Testis (tissue), 3 donors: ENCODE data around the gene METTL4. TPM values are rescaled to one million over a fixed set of nuclear protein-coding genes. Genes with fewer than 3 reads are reported as not detected.

ENCODE experiments used
- DNase-seq: peaks from one replicate; pipeline ENCODE4 v3.0.0-alpha.2; 2019
- H3K27ac ChIP-seq, 2 donors: fragments of 200-600 bp; sonication (generic); one replicate each; pipeline ENCODE4 v1.5.1; 2019
- H3K27me3 ChIP-seq: fragments of 200-600 bp; sonication (generic); one replicate; pipeline ENCODE4 v1.5.1; 2019
- H3K36me3 ChIP-seq: fragments of 200-600 bp; sonication (generic); one replicate; pipeline ENCODE4 v1.5.1; 2017; ENCODE audit warnings: low read depth; ENCODE audit errors: missing control alignments
- H3K4me1 ChIP-seq: fragments of 200-600 bp; sonication (generic); one replicate; pipeline ENCODE4 v1.5.1; 2019
- H3K4me3 ChIP-seq, 2 donors: fragments of 200-600 bp; sonication (generic); one replicate each; pipeline ENCODE4 v1.5.1; 2017 to 2019
- H3K9me3 ChIP-seq: fragments of 200-600 bp; sonication (generic); one replicate; pipeline ENCODE4 v1.5.1; 2017
- CTCF ChIP-seq, 3 experiments: fragments of 450-650 bp in 2 of 3; fragments of 200-600 bp in 1 of 3; sonication (generic) in 1 of 3; IDR thresholded peaks; one replicate each; pipeline ENCODE4 v1.5.1; 2016 to 2019; ENCODE audit warnings: antibody characterized with exemption in 3 of 3, mild to moderate bottlenecking in 2 of 3, moderate library complexity in 1 of 3
- POLR2A ChIP-seq: fragments of 450-650 bp; IDR thresholded peaks from one replicate; pipeline ENCODE4 v1.6.1; 2017; ENCODE audit warnings: antibody characterized with exemption, mild to moderate bottlenecking, moderate library complexity
- WGBS, 2 donors: methylation state at CpG; one replicate each; pipeline ENCODE4 v1.1.5; 2018; 5-methylcytosine and 5-hydroxymethylcytosine counted together
- intact Hi-C: fragments of 100-400 bp; cut with DNase I; formaldehyde crosslinking; loops from one replicate; pipeline ENCODE4 v1.15.1; 2023; ENCODE audit warnings: low total_unique reads
- polyA plus RNA-seq: library from polyadenylated mRNA; stranded (reverse); fragments of 350-450 nt; fragmentation: Illumina TruSeq; extraction: RNeasy Lipid Tissue Mini Kit (QIAGEN cat#74804); gene quantifications from one replicate; pipeline ENCODE4 v1.2.3, GENCODE V29; 2014; ENCODE audit warnings: low read depth, low replicate concordance; ENCODE audit not compliant: insufficient read depth
- small RNA-seq, 2 donors: library from RNA; depleted of rRNA; stranded (forward); fragments of <200 nt; gene quantifications; one replicate each; pipeline ENCODE3, GENCODE V24; 2016
- total RNA-seq, 2 donors: library from RNA; depleted of rRNA; stranded (reverse); fragments of >200 nt; gene quantifications; one replicate each; pipeline ENCODE4 v1.2.3, GENCODE V29; 2016

The METTL4 gene
- total and polyA plus RNA-seq, 3 donors from 2014 or later, result 11.3 to 12.6 (median 12.4) TPM

DNA sequence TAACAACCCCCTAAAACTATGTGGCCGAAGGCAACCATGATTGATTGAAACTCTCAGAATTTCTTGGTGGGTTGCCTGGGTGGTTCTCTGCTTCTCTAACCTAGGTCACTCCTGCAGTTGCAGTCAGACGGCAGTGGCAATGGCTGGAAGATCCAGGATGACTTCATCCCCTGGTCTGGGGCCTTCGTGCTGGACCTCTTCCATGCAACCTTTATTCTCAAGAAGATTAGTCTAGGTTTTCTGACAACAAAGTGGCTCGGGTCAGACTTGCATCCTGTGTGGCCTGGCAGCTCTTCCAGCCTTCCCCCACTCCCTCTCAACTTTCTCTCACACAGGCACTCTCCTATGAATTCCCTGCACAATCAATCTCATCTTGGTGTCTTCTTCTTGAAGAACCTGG lies 76.4 kb downstream of the METTL4 start:
- TF ChIP-seq POLR2A (no peak), CTCF (IDR thresholded peaks at IDR 0.05) (no peak)
- no peaks in the 10 kb centered on the region for H3K27me3 ChIP-seq
- H3K36me3 ChIP-seq, result no peaks in the 10 kb centered on the region
- H3K9me3 ChIP-seq, result no peaks in the 10 kb centered on the region
- H3K4me1 ChIP-seq, result no peaks in the 10 kb centered on the region
- no peak for DNase-seq
- no peak overlapping the region for H3K27ac ChIP-seq
- H3K4me3 ChIP-seq, result no peak overlapping the region
- intact Hi-C loops, result no loop called here
- WGBS, 2 donors, result 50 to 59% methylated on average over 4 of the region's 4 CpGs

Small RNA genes lying within 50 kb of the gene (small RNA-seq; reads per million reads assigned to genes)
- gene RF00019 (0 reads per million in 2 donors), gene RF01233 (0 reads per million in 2 donors)

Other genes with a start within 250 kb of the METTL4 start
- 10 to 100 TPM in 1 of 2 donors, 1 to 10 TPM in 1; 8.4 to 15.4 TPM for gene NDC80, start 52 bp upstream of the METTL4 start, total RNA-seq
- 12.9 TPM for gene NDC80, start 52 bp upstream of the METTL4 start, polyA plus RNA-seq
- gene SMCHD1, start 84.2 kb upstream of the METTL4 start, total RNA-seq, result 100 to 1,000 TPM in 1 of 2 donors, 10 to 100 TPM in 1; 87.2 to 111 TPM
- 46.6 TPM for gene SMCHD1, start 84.2 kb upstream of the METTL4 start, polyA plus RNA-seq